Measurements from ENCODE around the gene NACC2. TPM values are rescaled to one million over a fixed set of nuclear protein-coding genes. Genes with fewer than 3 reads are reported as not detected.

The NACC2 gene
- total RNA-seq, 1 donor from 2014 or later: 1.6 TPM

DNA sequence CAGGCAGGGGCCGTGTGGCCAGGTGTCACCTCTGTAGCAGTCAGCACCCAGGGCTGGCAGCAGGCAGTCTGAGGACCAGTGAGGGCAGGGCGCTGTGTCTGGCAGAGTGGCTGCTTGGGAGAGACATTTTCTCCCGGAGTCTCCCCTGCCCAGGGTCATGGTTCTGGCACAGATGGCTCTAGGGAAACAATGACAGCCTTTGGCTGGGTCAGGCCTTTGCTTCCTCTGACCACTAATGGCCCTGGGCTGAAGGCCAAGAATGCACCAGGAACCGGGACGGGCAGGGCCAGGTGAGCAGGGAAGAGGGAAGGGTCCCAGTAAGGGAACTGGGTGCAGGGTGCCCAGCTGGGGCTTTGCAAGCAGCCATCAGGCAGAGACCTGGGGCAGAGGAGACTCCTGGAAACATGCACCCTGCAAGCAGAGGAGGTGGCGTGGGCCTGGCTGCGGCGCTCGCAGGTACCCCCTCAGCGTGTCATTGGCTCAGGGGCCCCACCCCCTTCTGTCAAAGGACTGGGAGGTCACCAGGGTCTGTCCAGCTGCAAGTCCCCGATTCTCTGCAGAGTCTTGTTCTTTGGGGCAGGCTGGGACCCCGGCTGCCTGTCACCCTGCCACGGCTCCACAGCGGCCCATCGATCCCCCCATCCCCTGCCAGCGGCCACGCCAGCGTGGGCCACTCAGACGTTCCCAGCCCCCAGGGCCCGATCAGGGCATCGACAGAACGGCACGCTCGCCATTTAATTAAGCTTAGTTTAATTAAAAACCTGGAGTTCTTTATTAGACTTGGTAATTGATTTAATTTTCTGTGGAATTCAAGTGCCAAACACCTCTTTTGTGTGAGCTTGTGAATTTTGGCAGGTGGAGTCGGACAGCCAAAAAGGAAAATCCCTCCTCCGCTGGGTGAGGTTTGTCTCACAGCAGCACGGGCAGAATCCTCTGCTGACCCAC, 42.5 kb upstream of the NACC2 start:
- ChIA-PET POLR2A (no interaction called here), CTCF (no interaction called here)
- DNase-seq: no peak
- no peak for ATAC-seq (ENCODE audit: low read depth)
- Mint-ChIP-seq H3K27ac (no peak overlapping the region), H3K27me3 (peaks cover 12% of the 10 kb centered on the region), H3K36me3 (ENCODE audit: low read depth) (no peaks in the 10 kb centered on the region), H3K9me3 (no peaks in the 10 kb centered on the region), H3K4me3 (no peak overlapping the region), H3K4me1 (peaks cover 9% of the 10 kb centered on the region)
- TF ChIP-seq, protein P1, sequence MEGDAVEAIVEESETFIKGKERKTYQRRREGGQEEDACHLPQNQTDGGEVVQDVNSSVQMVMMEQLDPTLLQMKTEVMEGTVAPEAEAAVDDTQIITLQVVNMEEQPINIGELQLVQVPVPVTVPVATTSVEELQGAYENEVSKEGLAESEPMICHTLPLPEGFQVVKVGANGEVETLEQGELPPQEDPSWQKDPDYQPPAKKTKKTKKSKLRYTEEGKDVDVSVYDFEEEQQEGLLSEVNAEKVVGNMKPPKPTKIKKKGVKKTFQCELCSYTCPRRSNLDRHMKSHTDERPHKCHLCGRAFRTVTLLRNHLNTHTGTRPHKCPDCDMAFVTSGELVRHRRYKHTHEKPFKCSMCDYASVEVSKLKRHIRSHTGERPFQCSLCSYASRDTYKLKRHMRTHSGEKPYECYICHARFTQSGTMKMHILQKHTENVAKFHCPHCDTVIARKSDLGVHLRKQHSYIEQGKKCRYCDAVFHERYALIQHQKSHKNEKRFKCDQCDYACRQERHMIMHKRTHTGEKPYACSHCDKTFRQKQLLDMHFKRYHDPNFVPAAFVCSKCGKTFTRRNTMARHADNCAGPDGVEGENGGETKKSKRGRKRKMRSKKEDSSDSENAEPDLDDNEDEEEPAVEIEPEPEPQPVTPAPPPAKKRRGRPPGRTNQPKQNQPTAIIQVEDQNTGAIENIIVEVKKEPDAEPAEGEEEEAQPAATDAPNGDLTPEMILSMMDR (IDR thresholded peaks at IDR 0.05): no peak
- intact Hi-C loops (cut with micrococcal nuclease): no loop called here

DNA sequence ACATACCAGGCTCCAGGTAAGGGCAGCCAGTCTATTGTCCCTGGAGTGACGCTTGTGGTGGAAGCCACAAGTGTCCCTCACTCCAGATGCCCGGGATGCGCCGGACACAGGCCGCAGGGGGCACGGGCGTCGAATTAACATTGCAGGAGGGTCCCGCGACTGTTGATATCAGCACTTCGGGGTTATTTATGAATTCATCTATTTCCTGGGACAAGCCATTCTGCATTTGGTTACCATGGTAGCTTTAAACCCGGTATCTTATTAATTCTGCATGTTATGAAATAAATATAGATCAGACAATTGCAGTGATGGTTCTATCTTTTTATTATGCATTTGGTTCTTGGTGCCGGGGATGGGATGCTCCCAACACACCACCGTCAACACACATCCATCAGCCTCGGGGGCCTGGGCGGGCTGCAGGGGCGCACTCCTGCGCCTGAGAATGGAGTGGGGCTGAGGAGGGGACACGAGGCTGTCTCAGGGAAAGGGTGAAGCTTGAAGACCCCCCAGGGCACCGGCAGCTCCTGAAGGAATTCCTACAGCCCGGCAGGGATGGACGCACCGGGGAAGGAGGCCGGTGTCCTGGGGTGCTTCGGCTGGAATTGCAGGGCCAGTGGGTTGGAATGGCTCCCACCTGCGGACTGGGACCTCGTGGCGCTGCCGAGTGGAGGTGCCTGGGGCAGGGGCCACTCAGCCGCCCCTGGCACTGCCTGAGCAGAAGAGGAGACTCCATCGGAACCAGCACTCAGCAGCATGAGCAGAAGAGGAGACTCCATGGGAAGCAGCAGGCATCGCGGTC, 41.2 kb upstream of the NACC2 start:
- no peak for DNase-seq
- CTCF ChIA-PET: no interaction called here
- TF ChIP-seq, protein P1 (IDR thresholded peaks at IDR 0.05): no peak
- Mint-ChIP-seq H3K36me3 (ENCODE audit: low read depth) (no peaks in the 10 kb centered on the region), H3K27me3 (peaks cover 18% of the 10 kb centered on the region), H3K27ac (no peak overlapping the region), H3K9me3 (no peaks in the 10 kb centered on the region), H3K4me1 (peaks cover 9% of the 10 kb centered on the region), H3K4me3 (no peak overlapping the region)
- no peak for ATAC-seq (ENCODE audit: low read depth)
- intact Hi-C loops (cut with micrococcal nuclease): no loop called here
- POLR2A ChIA-PET: no interaction called here

DNA sequence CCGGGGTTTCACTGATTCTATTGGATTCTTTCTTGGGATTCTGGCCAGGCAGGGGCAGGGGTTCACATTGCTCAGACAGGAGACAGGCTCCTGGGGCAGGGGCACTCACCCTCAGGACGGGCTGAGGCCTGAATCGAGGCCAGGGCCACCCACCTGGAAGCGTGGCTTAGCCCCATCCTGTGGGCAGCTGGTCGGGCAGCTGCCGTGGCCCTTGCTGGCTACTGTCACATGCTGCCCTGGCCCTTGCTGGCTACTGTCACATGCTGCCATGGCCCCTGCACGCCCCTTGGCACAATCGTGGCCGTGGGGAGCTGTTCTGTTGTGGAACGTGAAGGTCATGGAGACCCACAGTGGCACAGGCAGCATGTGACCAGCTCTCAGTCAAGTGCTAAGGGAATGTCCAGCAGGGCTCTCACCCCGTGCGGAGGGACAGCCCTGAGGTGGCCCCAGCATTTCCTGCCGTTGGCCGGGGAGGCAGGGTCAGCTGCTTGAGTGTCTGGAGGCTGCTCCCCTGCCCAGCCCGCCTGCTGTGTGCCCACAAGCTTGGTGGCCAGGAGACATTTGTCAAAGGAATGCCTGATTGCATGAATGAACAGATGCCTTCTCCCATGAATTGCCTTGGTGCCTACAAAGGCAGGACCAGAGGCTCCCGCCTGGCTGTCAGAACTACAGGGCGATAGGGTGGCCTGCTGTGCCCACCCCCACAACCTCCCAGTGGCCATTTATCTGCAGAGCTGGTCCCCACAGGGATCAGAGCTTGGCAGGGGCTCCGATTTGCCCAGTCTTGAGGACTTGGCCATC, 40.4 kb upstream of the NACC2 start:
- ChIA-PET POLR2A (interaction anchor here (0.6 kb wide), 1 partner anchor 28 kb away, joined by 3 read pairs; no protein-coding TSS in a partner anchor), CTCF (interaction anchor here (1.2 kb wide), 1 partner anchor 148 kb away, joined by 3 read pairs; no protein-coding TSS in a partner anchor)
- Mint-ChIP-seq H3K36me3 (ENCODE audit: low read depth) (no peaks in the 10 kb centered on the region), H3K9me3 (no peaks in the 10 kb centered on the region), H3K4me3 (no peak overlapping the region), H3K27me3 (peaks cover 23% of the 10 kb centered on the region), H3K4me1 (peaks cover 9% of the 10 kb centered on the region), H3K27ac (no peak overlapping the region)
- intact Hi-C loops (cut with micrococcal nuclease): no loop called here
- ATAC-seq (ENCODE audit: low read depth): no peak
- DNase-seq: no peak
- TF ChIP-seq, protein P1 (IDR thresholded peaks at IDR 0.05): no peak

DNA sequence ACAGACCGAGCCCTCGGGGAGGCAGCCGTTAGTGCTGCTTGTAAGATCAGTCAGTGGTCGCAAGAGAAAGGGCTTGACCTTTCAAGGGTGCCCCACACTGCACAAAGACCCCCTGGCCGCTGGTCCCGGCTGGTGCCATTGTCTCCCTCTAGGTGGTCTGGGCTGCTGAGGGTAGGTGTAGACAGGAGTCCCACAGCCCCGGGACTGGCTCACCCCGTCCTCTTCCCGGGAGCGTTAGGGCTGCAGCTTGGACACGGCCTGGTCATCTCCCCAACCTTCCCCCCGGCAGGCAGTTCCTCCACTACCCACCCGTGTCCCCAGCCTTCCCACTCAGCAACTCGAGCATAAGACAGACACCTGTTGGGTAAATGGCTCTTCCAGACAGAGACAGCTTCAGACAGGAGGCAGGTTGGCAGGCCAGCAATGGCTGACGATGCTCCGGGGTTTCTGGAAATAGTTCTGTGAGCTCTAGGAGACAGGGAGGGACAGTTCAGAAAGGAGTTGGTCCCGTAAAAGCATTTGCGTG, 38.9 kb upstream of the NACC2 start:
- ATAC-seq (ENCODE audit: low read depth): no peak
- peaks cover 9% of the 10 kb centered on the region for H3K4me1 Mint-ChIP-seq
- intact Hi-C loops (cut with micrococcal nuclease): loop anchor here (1.0 kb wide), 1 partner anchor 149 kb away; no protein-coding TSS in a partner anchor
- no peak for DNase-seq
- no peak overlapping the region for H3K27ac Mint-ChIP-seq
- CTCF ChIA-PET: interaction anchor here (1.2 kb wide), 1 partner anchor 149 kb away, joined by 3 read pairs; no protein-coding TSS in a partner anchor
- TF ChIP-seq, protein P1 (IDR thresholded peaks at IDR 0.05): no peak
- peaks cover 29% of the 10 kb centered on the region for H3K27me3 Mint-ChIP-seq
- POLR2A ChIA-PET: no interaction called here
- no peaks in the 10 kb centered on the region for H3K36me3 Mint-ChIP-seq (ENCODE audit: low read depth)
- H3K4me3 Mint-ChIP-seq: peak overlapping the region; percentile 33
- no peaks in the 10 kb centered on the region for H3K9me3 Mint-ChIP-seq
